ENCODE data around the gene ADCY5.

DNA sequence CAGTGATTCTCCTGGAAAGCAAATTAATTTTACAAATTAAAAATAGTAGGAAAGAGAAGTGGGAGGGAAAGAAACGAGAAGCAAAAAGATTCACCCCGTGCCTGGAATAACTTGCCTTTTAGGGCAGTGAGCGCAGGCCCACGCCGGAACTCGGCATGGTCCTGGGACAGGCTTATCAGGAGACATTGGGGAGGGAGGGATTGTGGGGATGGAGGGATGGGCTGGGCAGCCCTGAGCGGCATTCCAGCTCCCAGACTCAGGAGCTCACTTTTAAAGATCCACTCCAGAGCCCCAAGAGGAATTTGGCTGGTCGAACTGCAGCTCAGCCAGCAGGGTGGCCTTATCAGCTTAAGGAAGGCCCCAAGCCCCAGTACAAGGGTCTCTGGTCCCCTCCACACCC, 117.9 kb downstream of the ADCY5 start:
- TF ChIP-seq CTCF (IDR thresholded peaks at IDR 0.05; ENCODE audit: low read length), result no peak
- TF ChIP-seq EZH2 (IDR thresholded peaks at IDR 0.05; ENCODE audit: borderline replicate concordance, low read length), result no peak

All from OCI-LY1 (cell line).